OCI-LY3 (cell line): Measurements from ENCODE around the gene AHNAK2.

Source experiments
- H2AFZ ChIP-seq: fragments of 200-600, 300-600 bp; shearing (Covaris generic); 2 replicates; pipeline ENCODE4 v1.6.0; 2014; ENCODE audit warnings: antibody characterized with exemption, low read depth, low read length
- H3K27ac ChIP-seq: fragments of 200-600, 300-600 bp; sonication (generic); 2 replicates; pipeline ENCODE4 v1.5.1; 2014; ENCODE audit warnings: mild to moderate bottlenecking, low read length, moderate library complexity, mixed read lengths
- H3K27me3 ChIP-seq: fragments of 200-600, 300-600 bp; sonication (generic); 2 replicates; pipeline ENCODE4 v1.6.1; 2014; ENCODE audit warnings: low read depth, low read length, mixed read lengths
- H3K36me3 ChIP-seq: fragments of 200-600, 300-600 bp; sonication (generic); replicated peaks from 2 replicates; pipeline ENCODE3; 2014; ENCODE audit warnings: low read depth, low read length, mixed read lengths
- H3K4me1 ChIP-seq: fragments of 300-600, 200-600 bp; sonication (generic); 2 replicates; pipeline ENCODE4 v1.6.1; 2014; ENCODE audit warnings: low read length, mixed read lengths
- H3K4me2 ChIP-seq: fragments of 200-600, 300-600 bp; sonication (generic); 2 replicates; pipeline ENCODE4 v1.6.1; 2014; ENCODE audit warnings: low read length, mixed read lengths
- H3K4me3 ChIP-seq: fragments of 300-600, 200-600 bp; sonication (generic); 2 replicates; pipeline ENCODE4 v1.5.1; 2014; ENCODE audit warnings: antibody characterized with exemption, mild to moderate bottlenecking, low read length, moderate library complexity
- H3K79me2 ChIP-seq: fragments of 300-600, 200-600 bp; shearing (Covaris generic); 2 replicates; pipeline ENCODE4 v1.6.1; 2014; ENCODE audit warnings: mild to moderate bottlenecking, low read length, mixed read lengths
- H3K9ac ChIP-seq: fragments of 300-600, 200-600 bp; shearing (Covaris generic); 2 replicates; pipeline ENCODE4 v1.6.0; 2014; ENCODE audit warnings: mild to moderate bottlenecking, low read length, moderate library complexity
- H3K9me3 ChIP-seq: fragments of 200-600, 300-600 bp; shearing (Covaris generic); 2 replicates; pipeline ENCODE4 v1.6.1; 2014; ENCODE audit warnings: low read length, mixed read lengths; ENCODE audit not compliant: insufficient read depth
- H4K20me1 ChIP-seq: fragments of 200-600, 300-600 bp; sonication (generic); 2 replicates; pipeline ENCODE4 v1.6.1; 2016; ENCODE audit warnings: low read length, mixed read lengths; ENCODE audit not compliant: insufficient read depth
- CTCF ChIP-seq: fragments of 200-600, 300-600 bp; sonication (generic); IDR thresholded peaks from 2 replicates; pipeline ENCODE4 v1.5.1; 2014; ENCODE audit warnings: antibody characterized with exemption, low read length, low read depth
- EZH2phosphoT487 ChIP-seq: fragments of 200-600 bp; shearing (Covaris generic); IDR thresholded peaks from 2 replicates; pipeline ENCODE4 v1.6.1; 2018; ENCODE audit warnings: antibody characterized with exemption, mixed run types, low read depth

The AHNAK2 gene

DNA sequence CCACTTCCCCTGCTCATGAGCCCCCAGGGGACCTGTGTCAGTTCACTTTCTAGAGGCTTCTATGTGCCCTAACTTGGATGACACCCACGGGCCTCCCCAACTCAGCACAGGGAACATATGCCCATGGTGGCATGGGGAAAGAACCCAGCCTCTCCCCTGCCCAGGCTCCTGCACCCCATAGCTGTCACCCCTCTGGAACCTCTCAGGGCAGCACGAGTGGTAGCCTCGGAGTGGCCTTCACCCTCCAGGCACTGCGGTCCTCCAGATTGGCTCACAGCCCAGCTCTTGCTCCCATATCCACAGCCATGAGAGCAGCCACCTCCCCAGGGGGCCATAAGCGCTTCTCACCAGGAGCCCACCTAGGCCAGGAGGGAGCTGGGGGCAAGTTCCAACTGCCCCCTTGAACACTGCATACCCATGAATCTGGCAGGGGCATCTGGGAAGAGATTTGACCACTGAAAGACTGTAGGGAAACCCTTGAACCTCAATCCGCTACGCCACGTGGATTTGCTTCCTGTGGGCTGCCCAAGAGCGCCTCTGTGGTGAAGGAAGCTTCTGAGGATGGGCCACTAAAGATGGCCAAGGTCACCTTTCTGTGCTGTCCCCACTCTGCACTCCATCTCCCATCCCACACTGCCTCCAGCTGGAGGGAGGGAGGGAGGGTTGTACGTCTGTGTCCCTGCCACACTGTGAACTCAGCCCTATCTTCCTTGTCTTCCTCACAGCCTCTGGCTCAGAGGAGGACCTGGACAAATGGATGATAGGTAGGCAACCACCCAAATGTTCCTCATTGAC lies 41.6 kb downstream of the AHNAK2 start:
- Histone ChIP-seq H3K4me3 (no peak overlapping the region), H3K9ac (no peak overlapping the region), H3K4me1 (0 out of 2 replicates have a peak, but pooled peaks cover 6% of the 10 kb centered on the region), H3K27ac (no peak overlapping the region), H3K4me2 (no peak overlapping the region), H2AFZ (no peak overlapping the region), H3K27me3 (peaks cover 43% of the 10 kb centered on the region), H3K9me3 (no peaks in the 10 kb centered on the region), H3K36me3 (peaks cover 12% of the 10 kb centered on the region), H4K20me1 (0 out of 2 replicates have a peak, but pooled peaks cover 4% of the 10 kb centered on the region), H3K79me2 (no peaks in the 10 kb centered on the region)
- TF ChIP-seq CTCF = peak; percentile 9; the same call in 1 of the 2 replicates
- no peak for TF ChIP-seq EZH2phosphoT487

- H3K27ac ChIP-seq = no peak overlapping the region
- H3K27me3 ChIP-seq = peaks cover 41% of the 10 kb centered on the region
- no peaks in the 10 kb centered on the region for H3K9me3 ChIP-seq
These were observed 42.2 kb downstream of the AHNAK2 start for GRCh38 chr14:104935955-104936354.

GRCh38 chr14:104935026-104935650 lies 43.0 kb downstream of the AHNAK2 start:
- no peak overlapping the region for H2AFZ ChIP-seq
- no peaks in the 10 kb centered on the region for H3K79me2 ChIP-seq
- H3K27me3 ChIP-seq = peaks cover 33% of the 10 kb centered on the region
- H3K4me2 ChIP-seq = no peak overlapping the region
- H4K20me1 ChIP-seq = peaks cover 14% of the 10 kb centered on the region
- H3K4me3 ChIP-seq = no peak overlapping the region
- H3K27ac ChIP-seq = no peak overlapping the region
- H3K9ac ChIP-seq = no peak overlapping the region
- 0 out of 2 replicates have a peak, but pooled peaks cover 6% of the 10 kb centered on the region for H3K4me1 ChIP-seq
- TF ChIP-seq EZH2phosphoT487 (no peak), CTCF (no peak)
- H3K9me3 ChIP-seq = no peaks in the 10 kb centered on the region
- peaks cover 21% of the 10 kb centered on the region for H3K36me3 ChIP-seq

More at GRCh38 chr14:104935955-104936354, 42.2 kb downstream of the AHNAK2 start:
- H2AFZ ChIP-seq = no peak overlapping the region
- H3K4me2 ChIP-seq = no peak overlapping the region
- H3K36me3 ChIP-seq = peaks cover 14% of the 10 kb centered on the region
- peaks cover 6% of the 10 kb centered on the region; the same call in 1 of the 2 replicates for H4K20me1 ChIP-seq
- TF ChIP-seq CTCF = no peak
- TF ChIP-seq EZH2phosphoT487 = no peak
- no peak overlapping the region for H3K4me3 ChIP-seq
- H3K4me1 ChIP-seq = 0 out of 2 replicates have a peak, but pooled peaks cover 6% of the 10 kb centered on the region
- no peaks in the 10 kb centered on the region for H3K79me2 ChIP-seq
- H3K9ac ChIP-seq = no peak overlapping the region
